ENCODE data around the gene GHITM. TPM values are rescaled to one million over a fixed set of nuclear protein-coding genes. Genes with fewer than 3 reads are reported as not detected.
"Not testable (repeated sequence)": the region's sequence is repeated elsewhere in the genome, so short reads cannot be mapped to it uniquely, and the experiment has no call there.

GHITM gene
- total and polyA plus RNA-seq, 2 donors (not counting 1 experiment from before 2014, with no cell fraction given) = 167 to 259 TPM

DNA sequence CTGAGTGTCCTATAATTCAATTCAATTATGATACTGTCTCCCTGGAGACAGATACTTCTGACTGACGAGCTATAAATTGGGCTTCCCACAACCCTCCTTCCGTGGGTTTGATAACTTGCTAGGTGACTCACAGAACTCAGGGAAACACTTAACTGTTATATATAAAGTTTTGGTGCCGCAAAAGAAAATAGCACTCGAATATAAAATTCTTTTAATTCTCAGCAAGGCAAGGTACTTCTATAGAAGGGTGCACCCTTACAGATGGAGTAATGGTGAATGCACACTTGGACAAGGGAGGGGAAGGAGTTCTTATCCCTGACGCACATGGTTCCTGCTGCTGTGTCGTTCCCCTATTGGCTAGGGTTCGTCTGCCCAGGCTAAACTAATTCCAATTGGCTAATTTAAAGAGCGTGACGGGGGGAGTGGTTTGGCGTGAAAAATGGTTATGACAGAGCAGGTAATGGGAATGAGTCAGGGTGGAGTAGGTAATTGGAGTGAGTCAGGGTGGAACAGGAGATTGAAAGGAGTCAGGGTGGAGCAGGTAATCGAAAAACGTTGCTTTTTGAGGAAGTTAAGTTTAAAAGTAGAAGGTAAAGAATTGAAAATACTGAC is 20.8 kb upstream of the GHITM start:
- Histone ChIP-seq H4K20me1 (ENCODE audit: control insufficient read depth, extremely low read depth, insufficient read depth, low read length) (no peaks in the 10 kb centered on the region), H3K9me3 (ENCODE audit: control insufficient read depth, insufficient read depth, low read depth, low read length) (no peaks in the 10 kb centered on the region), H3K27ac (ENCODE audit: insufficient read depth, low read length) (no peak overlapping the region), H3K9ac (ENCODE audit: insufficient read depth, low read length) (no peak overlapping the region), H3K79me2 (ENCODE audit: control insufficient read depth, insufficient read depth, low read length) (no peaks in the 10 kb centered on the region), H3K27me3 (ENCODE audit: control insufficient read depth, insufficient read depth, low read length) (no peaks in the 10 kb centered on the region), H3K36me3 (ENCODE audit: control insufficient read depth, insufficient read depth, low read length) (no peaks in the 10 kb centered on the region), H2AFZ (ENCODE audit: low read length) (no peak overlapping the region), H3K4me3 (replicated peaks in 1 of 4; ENCODE audit: control extremely low read depth in 1 of 4, insufficient read depth in 1 of 4, low read depth in 3 of 4, low read length in 4 of 4) (no peak overlapping the region), H3K4me2 (ENCODE audit: extremely low read depth, insufficient read depth, low read length) (no peak overlapping the region), H3K4me1 (ENCODE audit: control insufficient read depth, extremely low read depth, insufficient read depth, low read length) (no peaks in the 10 kb centered on the region)
- no peak for DNase-seq (ENCODE audit: low read depth in 2 of 2)
- no peak for TF ChIP-seq EZH2 (IDR thresholded peaks at IDR 0.05; ENCODE audit: low read length, missing control alignments)
- TF ChIP-seq, protein P1, sequence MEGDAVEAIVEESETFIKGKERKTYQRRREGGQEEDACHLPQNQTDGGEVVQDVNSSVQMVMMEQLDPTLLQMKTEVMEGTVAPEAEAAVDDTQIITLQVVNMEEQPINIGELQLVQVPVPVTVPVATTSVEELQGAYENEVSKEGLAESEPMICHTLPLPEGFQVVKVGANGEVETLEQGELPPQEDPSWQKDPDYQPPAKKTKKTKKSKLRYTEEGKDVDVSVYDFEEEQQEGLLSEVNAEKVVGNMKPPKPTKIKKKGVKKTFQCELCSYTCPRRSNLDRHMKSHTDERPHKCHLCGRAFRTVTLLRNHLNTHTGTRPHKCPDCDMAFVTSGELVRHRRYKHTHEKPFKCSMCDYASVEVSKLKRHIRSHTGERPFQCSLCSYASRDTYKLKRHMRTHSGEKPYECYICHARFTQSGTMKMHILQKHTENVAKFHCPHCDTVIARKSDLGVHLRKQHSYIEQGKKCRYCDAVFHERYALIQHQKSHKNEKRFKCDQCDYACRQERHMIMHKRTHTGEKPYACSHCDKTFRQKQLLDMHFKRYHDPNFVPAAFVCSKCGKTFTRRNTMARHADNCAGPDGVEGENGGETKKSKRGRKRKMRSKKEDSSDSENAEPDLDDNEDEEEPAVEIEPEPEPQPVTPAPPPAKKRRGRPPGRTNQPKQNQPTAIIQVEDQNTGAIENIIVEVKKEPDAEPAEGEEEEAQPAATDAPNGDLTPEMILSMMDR (conservative IDR thresholded peaks at IDR 0.05 in 1 of 2, IDR thresholded peaks at IDR 0.05 in 1 of 2; ENCODE audit: low read depth in 1 of 2, low read length in 2 of 2) = no peak

DNA sequence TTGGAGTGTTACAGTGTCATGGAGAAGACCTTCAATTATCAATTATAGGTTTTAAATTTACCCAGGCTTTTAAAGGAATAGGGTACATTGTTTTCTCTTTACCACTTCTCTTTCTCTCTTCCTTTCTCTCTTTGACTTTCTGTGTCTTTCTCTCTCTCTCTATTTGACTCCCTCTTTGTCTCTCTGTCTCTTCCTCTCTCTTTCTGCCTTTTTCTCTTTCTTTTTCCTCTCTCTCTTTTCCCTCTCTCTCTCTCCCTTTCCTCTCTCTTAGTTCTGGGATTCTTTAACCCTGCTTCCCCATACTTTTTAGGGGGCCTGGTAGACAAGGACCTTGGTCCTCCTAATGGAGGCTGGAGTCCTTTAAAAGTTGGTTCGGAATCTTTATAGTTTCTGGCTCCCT is 15.9 kb upstream of the GHITM start:
- H3K79me2 ChIP-seq (ENCODE audit: control insufficient read depth, insufficient read depth, low read length) = no peaks in the 10 kb centered on the region
- H4K20me1 ChIP-seq (ENCODE audit: control insufficient read depth, extremely low read depth, insufficient read depth, low read length) = no peaks in the 10 kb centered on the region
- no peaks in the 10 kb centered on the region for H3K36me3 ChIP-seq (ENCODE audit: control insufficient read depth, insufficient read depth, low read length)
- no peak overlapping the region for H2AFZ ChIP-seq (ENCODE audit: low read length)
- no peak overlapping the region for H3K27ac ChIP-seq (ENCODE audit: insufficient read depth, low read length)
- H3K9me3 ChIP-seq (ENCODE audit: control insufficient read depth, insufficient read depth, low read depth, low read length) = no peaks in the 10 kb centered on the region
- H3K27me3 ChIP-seq (ENCODE audit: control insufficient read depth, insufficient read depth, low read length) = no peaks in the 10 kb centered on the region
- no peaks in the 10 kb centered on the region for H3K4me1 ChIP-seq (ENCODE audit: control insufficient read depth, extremely low read depth, insufficient read depth, low read length)
- DNase-seq (ENCODE audit: low read depth in 2 of 2) = no peak
- H3K4me2 ChIP-seq (ENCODE audit: extremely low read depth, insufficient read depth, low read length) = no peak overlapping the region
- H3K9ac ChIP-seq (ENCODE audit: insufficient read depth, low read length) = no peak overlapping the region
- TF ChIP-seq EZH2 (IDR thresholded peaks at IDR 0.05; ENCODE audit: low read length, missing control alignments) = no peak
- TF ChIP-seq, protein P1 (conservative IDR thresholded peaks at IDR 0.05 in 1 of 2, IDR thresholded peaks at IDR 0.05 in 1 of 2; ENCODE audit: low read depth in 1 of 2, low read length in 2 of 2) = no peak
- no peak overlapping the region for H3K4me3 ChIP-seq (replicated peaks in 1 of 4; ENCODE audit: control extremely low read depth in 1 of 4, insufficient read depth in 1 of 4, low read depth in 3 of 4, low read length in 4 of 4)

DNA sequence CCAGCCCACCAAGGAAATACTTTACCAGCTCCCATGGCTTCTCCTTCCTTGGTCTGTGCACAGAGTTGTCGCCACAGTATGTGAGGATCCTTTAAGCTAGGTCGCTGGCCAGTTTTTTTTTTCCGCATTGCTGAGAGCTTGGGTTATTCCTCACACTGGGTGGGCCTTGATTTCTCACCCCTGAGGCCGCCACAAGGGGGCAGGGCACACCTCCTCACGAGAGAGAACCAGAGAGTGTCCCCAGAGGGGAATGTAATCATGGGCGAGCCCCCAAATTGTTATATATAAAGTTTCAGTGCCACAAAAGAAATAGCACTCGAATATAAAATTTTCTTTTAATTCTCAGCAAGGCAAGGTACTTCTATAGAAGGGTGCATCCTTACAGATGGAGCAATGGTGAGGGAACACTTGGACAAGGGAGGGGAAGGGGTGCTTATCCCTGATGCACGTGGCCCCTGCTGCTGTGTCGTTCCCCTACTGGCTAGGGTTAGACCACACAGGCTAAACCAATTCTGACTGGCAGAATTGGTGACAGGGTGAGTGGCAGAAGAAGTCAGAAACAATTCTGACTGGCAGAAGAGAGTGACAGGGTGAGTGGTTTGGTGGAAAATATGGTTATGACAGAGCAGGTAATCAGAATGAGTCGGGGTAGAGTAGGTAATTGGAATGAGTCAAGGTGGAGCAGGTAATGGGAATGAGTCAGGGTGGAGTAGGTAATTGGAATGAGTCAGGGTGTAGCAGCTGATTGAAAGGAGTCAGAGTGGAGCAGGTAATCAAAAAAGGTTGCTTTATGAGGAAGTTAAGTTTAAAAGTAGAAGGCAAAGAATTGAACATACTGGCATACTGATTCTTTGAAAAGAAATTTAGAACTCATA is 13.2 kb upstream of the GHITM start:
- H3K4me1 ChIP-seq (ENCODE audit: control insufficient read depth, extremely low read depth, insufficient read depth, low read length) = not testable (repeated sequence)

More for the DNA sequence above, 13.2 kb upstream of the GHITM start:
- not testable (repeated sequence) for H3K9ac ChIP-seq (ENCODE audit: insufficient read depth, low read length); H3K4me2 ChIP-seq (ENCODE audit: extremely low read depth, insufficient read depth, low read length); H4K20me1 ChIP-seq (ENCODE audit: control insufficient read depth, extremely low read depth, insufficient read depth, low read length); H3K79me2 ChIP-seq (ENCODE audit: control insufficient read depth, insufficient read depth, low read length); H3K27ac ChIP-seq (ENCODE audit: insufficient read depth, low read length); DNase-seq (ENCODE audit: low read depth in 2 of 2); H2AFZ ChIP-seq (ENCODE audit: low read length); H3K4me3 ChIP-seq (replicated peaks in 1 of 4; ENCODE audit: control extremely low read depth in 1 of 4, insufficient read depth in 1 of 4, low read depth in 3 of 4, low read length in 4 of 4); H3K27me3 ChIP-seq (ENCODE audit: control insufficient read depth, insufficient read depth, low read length); H3K9me3 ChIP-seq (ENCODE audit: control insufficient read depth, insufficient read depth, low read depth, low read length); H3K36me3 ChIP-seq (ENCODE audit: control insufficient read depth, insufficient read depth, low read length)

Measured in fibroblast of lung (primary cell).